Erythroblast (primary cell): ENCODE results near the gene TYK2.

Source experiments
- GATA1 ChIP-seq: IDR thresholded peaks from 2 replicates; pipeline ENCODE4 v1.6.1; 2011; ENCODE audit warnings: low read depth, mild to moderate bottlenecking, control low read depth, low read length, moderate library complexity
- POLR2A ChIP-seq: IDR thresholded peaks from 2 replicates; pipeline ENCODE4 v1.6.1; 2011; ENCODE audit warnings: mild to moderate bottlenecking, low read length

DNA sequence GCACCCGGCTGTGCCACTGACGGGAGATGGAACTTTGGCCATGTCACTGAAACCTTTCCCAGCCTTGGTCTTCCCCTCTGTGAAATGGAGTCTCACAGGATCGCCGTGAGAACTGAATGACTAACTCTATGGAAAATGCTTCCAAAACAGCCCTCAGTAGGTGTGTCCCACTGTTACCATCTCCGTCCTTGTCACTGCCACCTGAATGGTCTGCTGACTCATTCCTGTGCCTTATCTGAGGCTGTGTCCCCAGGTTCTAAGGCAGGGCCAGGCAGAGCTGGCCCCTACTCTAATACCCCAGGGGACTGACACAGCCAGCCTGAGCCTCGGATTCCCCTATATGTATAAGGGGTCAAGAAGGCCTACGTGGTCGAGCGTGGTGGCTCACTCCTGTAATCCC, 18.4 kb upstream of the TYK2 start:
- TF ChIP-seq POLR2A (no peak), GATA1 (no peak)
